SKM-1 (cell line): ENCODE results near the gene UGT1A3.
"Not testable (repeated sequence)": the region's sequence is repeated elsewhere in the genome, so short reads cannot be mapped to it uniquely, and the experiment has no call there.

Experiments used
- DNase-seq: peaks from one replicate; lab custom pipeline; 2025; ENCODE audit not compliant: unreplicated experiment; lab: John Stamatoyannopoulos, UW

Gene UGT1A3

GRCh38 chr2:233707940-233708644 is 20.8 kb upstream of the UGT1A3 start:
- DNase-seq: no peak

- DNase-seq: no peak
Measured at GRCh38 chr2:233708942-233709341, 19.9 kb upstream of the UGT1A3 start.

- peak; percentile 24 for DNase-seq
Measured at GRCh38 chr2:233711312-233712008, 17.4 kb upstream of the UGT1A3 start.

- DNase-seq: no peak
Measured at GRCh38 chr2:233712611-233713261, 16.1 kb upstream of the UGT1A3 start, which contains the start of gene UGT1A5. UGT1A5 (plus strand) TSS chr2:233712907; CDS start chr2:233712992, 85 bp downstream.

GRCh38 chr2:233713262-233713615 is 15.6 kb upstream of the UGT1A3 start:
- no peak for DNase-seq

GRCh38 chr2:233714121-233714520 is 14.7 kb upstream of the UGT1A3 start:
- no peak for DNase-seq

GRCh38 chr2:233718552-233718951 is 10.3 kb upstream of the UGT1A3 start, which contains the start of gene UGT1A4:
UGT1A4 (plus strand) TSS chr2:233718736; CDS start chr2:233718821, 85 bp downstream.
- no peak for DNase-seq

- DNase-seq: not testable (repeated sequence)
Measured at GRCh38 chr2:233736868-233737653, 8.2 kb downstream of the UGT1A3 start.

- DNase-seq: no peak
Measured at GRCh38 chr2:233740870-233741269, 12.0 kb downstream of the UGT1A3 start.

- no peak for DNase-seq
Measured at GRCh38 chr2:233743464-233744259, 14.8 kb downstream of the UGT1A3 start.

GRCh38 chr2:233745073-233745755 is 16.4 kb downstream of the UGT1A3 start:
- DNase-seq: no peak

- DNase-seq: not testable (repeated sequence)
Measured at GRCh38 chr2:233745838-233746237, 17.0 kb downstream of the UGT1A3 start.

GRCh38 chr2:233746475-233747282 is 17.8 kb downstream of the UGT1A3 start:
- no peak for DNase-seq

- no peak for DNase-seq
Measured at GRCh38 chr2:233747283-233747544, 18.4 kb downstream of the UGT1A3 start.

- not testable (repeated sequence) for DNase-seq
Measured at GRCh38 chr2:233750689-233751088, 21.8 kb downstream of the UGT1A3 start.

GRCh38 chr2:233751212-233752009 is 22.6 kb downstream of the UGT1A3 start:
- DNase-seq: not testable (repeated sequence)

- DNase-seq: no peak
Measured at GRCh38 chr2:233754872-233755611, 26.2 kb downstream of the UGT1A3 start.
